NCI-H1436 (cell line): ENCODE data around the gene LPP.

Experiments used
- DNase-seq: peaks from one replicate; lab custom pipeline; 2025; lab: John Stamatoyannopoulos, UW

The LPP gene

GRCh38 chr3:188707381-188708288 is 553.7 kb downstream of the LPP start:
- no peak for DNase-seq

DNA sequence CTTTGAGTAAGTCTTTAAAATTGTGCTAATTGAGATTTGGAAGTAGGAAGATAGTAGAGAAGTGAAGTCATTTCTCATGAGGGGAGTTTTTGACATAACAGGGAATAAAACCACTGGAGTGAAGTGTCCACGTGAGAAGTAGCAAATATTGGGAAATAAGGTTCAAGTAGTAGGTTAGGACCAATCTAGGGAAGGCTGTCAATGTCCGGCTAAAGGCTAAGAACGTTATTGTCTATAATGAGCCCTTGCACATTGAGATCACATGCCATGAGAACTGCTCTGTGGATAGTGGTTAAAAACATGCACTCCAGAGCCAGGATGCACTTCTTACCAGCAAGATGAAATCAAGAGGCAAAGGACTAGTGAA is 557.9 kb downstream of the LPP start:
- no peak for DNase-seq

DNA sequence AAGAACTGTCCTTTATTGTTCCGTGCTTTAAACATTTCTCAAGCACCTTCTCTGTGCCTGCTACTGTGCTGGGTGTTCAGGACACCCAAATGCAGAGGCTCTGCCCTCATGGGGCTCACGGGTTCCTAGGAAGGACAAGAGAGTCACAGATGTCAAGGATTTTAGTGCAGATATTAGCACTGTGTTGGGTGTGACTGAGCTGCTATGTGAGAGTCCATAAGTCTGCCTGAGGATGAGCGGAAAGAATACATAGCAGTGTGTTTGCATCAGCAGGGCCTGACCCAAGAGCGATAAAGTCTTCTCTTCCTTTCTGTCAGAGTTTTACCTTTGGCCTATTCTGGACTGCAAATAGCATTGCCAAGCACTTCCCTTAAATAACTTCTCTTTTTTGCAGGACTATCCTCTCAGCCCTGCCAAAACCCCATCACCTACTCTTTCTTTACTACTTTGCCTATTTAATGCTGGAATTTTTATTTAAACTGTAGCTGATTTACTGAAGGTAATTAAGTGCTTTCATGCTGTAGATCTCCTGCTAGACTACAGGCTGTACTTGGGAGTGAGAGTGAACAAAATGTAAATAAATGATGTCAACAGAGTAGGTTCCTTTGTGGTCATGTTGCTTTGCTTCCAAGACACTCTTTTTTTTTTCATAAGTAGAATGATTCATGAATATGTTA is 558.4 kb downstream of the LPP start:
- DNase-seq, result no peak

GRCh38 chr3:188712991-188713390 is 559.0 kb downstream of the LPP start:
- DNase-seq, result no peak

- DNase-seq, result no peak
These were observed 565.6 kb downstream of the LPP start for GRCh38 chr3:188719545-188719944.

- DNase-seq, result peak; percentile 44
These were observed 566.3 kb downstream of the LPP start for GRCh38 chr3:188720215-188720614.

DNA sequence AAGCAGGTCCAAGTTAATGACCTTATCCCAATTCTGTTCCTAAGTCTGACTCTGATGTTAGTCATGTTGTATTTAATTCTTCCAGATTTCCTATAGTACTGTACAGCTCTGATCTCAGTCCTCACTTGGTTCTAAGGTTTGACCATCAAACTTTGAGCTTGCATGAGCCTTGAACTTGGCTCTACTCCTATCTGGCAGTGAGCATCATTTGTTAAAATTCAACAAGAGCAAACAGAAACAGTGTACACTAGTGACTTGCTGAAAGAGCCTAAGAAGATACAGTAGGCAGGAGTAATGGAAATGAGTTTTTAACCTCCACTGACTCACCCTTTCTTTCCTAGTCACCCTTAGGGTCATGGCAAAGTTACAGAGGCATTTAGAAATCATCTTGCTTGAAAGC is 566.7 kb downstream of the LPP start:
- no peak for DNase-seq

DNA sequence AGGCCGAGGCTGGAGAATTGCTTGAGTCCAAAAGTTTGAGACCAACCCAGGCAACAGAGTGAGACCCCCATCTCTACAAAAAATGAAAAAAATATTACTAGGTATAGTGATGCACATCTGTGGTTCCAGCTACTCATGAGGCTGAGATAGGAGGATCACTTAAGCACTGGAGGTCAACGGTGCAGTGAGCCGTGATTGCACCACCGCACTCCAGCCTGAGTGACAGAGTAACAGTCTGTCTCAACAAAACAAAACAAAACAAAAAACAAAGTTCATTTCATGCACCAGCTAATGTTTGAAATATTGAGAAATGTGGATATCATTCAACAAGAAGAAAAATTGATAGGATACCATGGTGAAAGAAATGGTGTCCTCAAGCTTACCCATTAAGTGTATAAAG is 567.4 kb downstream of the LPP start:
- DNase-seq, result no peak

DNA sequence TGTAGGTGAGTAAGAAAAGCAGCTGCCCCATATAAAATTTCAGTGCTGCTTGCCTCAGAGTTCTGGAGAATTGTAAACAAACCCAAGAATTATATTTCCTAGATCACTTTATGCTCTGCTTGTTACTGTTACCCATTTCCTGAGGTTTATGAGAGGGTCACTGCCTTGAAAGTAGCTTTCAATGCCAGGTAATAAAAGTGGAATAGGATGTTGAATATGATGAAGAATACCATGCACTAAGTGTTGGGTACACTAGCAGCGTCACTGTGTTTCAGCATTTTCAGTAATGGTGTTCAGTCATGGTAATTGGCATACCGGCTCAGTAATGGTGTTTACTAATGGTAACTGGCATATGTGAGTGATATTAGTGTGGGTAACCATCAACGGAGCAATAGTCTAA is 568.0 kb downstream of the LPP start:
- DNase-seq, result no peak

DNA sequence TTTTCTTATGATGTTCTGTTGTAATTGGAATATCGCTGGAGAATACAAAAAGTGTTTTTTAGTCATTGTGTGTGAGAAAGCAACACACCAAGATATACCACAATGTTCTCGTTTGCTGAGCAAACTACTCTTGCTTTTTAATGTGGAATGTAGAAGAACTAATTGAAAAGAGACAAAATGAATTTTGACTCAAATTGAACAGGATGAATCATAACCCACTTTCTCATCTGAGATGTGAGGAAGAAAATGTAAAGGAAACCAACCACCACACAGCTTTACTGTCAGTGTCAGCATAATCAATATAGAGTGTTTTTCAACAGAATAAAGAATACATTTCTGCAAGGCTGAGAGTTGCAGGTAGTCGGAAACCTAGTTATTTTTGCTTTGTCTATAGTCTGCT is 569.0 kb downstream of the LPP start:
- no peak for DNase-seq

DNA sequence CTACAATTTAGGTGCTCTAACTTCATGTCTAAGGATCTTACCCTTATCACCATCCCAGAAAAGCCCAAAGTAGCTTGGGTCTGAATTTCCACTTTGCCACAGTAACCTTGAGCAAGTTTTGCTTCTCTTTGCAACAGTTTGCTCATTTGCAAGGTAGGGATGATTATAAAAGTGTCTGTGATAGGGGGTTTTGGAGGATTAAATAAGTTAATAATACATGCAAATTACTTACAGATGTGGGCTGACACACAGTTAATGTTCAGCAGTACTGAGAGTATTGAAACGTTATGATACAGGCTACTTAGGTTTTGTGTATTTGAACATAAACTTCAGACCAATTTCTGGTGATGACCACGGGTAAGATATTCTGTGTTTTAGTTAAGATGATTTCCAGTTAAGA is 573.1 kb downstream of the LPP start:
- no peak for DNase-seq

- DNase-seq, result no peak
These were observed 574.5 kb downstream of the LPP start for GRCh38 chr3:188728371-188728896.

GRCh38 chr3:188729422-188729821 is 575.5 kb downstream of the LPP start:
- DNase-seq, result no peak

- peak; percentile 40 for DNase-seq
These were observed 580.4 kb downstream of the LPP start for GRCh38 chr3:188734395-188734794.

- no peak for DNase-seq
These were observed 585.6 kb downstream of the LPP start for GRCh38 chr3:188739511-188739910.

GRCh38 chr3:188740010-188740409 is 586.1 kb downstream of the LPP start:
- DNase-seq, result no peak

DNA sequence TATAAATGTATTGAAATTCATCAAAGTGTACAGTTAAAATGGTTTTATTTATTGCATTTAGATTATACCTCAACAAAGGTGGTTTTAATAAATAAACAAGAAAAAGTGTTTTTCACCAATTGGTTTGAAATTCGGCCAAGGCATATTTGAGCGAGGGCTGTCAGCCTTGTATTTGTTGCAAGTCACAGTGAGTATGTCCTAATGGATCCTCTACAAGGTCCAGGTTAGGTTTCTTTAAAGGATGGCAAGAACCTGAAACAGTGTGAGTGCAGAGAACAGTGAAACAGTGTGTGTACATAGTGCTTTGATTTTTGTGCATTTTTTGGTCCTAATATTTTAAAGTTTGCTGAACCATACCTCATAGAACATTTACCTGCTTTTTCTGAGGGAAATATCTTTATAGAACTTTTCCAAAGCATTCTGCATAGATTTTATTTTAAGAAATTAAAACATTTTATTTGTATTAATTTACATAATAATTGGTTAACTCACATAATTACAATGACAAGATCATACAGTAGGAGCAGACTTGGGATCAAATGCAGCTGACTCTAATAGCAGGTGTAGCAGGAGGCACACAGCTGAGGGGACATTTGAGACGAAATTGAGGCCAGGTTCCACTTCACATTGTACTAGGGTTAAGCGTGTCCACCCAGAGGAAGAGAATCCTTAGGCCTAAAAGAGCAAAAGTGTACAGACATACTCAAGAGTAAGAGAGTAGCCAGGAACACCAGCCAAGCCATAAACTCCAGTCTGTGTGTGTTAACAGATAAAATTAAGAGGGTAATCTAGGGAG is 589.0 kb downstream of the LPP start:
- DNase-seq, result no peak

GRCh38 chr3:188744166-188744565 is 590.2 kb downstream of the LPP start:
- no peak for DNase-seq

- DNase-seq, result no peak
These were observed 591.1 kb downstream of the LPP start for GRCh38 chr3:188745031-188745430.

DNA sequence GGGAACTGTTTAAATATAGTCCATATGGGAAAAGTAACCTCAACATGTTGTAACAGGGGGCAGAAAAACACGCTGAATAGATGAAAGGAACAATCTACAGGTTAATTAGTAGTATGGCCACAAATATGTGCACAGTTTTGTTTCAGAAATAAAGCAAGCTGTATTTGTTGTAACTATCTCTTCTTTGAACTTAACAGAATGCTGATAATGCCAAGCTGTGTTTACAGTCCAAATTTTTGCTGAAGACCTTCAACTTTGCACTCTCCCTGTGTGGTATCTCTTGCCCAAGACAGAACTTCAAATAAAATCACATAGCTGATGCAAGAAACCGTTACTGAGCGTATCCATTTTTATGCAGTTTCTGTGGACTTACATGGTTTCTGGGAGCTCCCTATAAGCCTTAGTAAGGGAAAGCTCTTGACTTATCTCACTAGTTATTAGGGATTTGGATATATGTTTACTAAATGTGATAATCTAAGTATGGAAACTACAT is 592.4 kb downstream of the LPP start:
- no peak for DNase-seq

DNA sequence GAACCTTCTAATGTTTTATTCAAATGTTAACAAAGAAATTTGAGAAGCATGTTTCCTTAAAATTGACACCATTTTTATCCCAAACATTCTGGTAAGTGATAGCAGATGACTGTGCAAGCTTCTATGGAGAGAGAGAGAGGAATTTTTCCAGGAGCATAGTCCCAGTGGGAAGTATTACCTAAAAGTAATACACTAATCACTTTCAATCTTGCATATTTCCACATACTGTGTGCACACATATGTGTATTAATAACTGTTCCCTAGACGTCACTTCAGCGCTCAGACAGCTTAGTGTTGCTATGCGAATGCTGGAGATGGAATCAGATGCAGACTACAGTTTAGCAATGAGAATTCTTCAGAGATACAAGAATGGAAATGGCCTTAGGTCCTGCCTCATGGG is 593.5 kb downstream of the LPP start:
- DNase-seq, result no peak

DNA sequence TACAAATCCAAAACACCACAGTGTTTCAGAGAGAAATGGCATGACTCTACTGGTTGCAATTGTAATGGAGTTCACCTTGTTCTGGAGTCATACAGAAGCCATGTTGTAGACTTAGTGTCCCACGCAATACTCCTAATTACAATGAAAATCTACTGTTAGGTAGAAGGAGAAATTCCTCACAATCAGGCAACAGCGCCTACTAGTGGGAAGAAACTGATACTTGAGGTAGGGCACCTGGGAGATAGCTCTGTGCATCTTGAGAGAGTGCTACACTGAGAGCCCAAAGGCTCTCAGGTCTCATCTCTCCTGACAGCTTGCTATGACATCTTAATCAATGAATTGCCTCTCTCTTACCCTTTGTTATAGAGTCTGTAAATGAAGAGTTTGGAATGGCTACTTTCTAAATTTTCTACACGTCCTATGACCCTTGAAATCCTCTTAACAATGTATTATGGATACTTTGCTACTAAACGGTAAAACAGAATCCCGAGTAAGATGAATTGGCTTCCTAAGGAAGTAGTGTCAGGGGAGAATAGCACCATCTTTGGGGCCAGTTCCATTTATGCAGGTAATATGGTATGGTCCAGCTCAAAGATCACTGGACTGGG is 595.2 kb downstream of the LPP start:
- DNase-seq, result no peak
